ENCODE results near the gene CCBE1. TPM values are rescaled to one million over a fixed set of nuclear protein-coding genes. Genes with fewer than 3 reads are reported as not detected.

Gene CCBE1
- total RNA-seq, 1 experiment from 2014 or later: 28.9 TPM

- H3K9me3 Mint-ChIP-seq (ENCODE audit: unreplicated experiment): no peaks in the 10 kb centered on the region
- intact Hi-C loops (cut with micrococcal nuclease): no loop called here
- ChIA-PET POLR2A (no interaction called here), CTCF (interaction anchor here (0.6 to 0.7 kb wide), 4 partner anchors 36 to 234 kb away, joined by 3 read pairs; no protein-coding TSS in a partner anchor)
- no peaks in the 10 kb centered on the region for H3K27me3 Mint-ChIP-seq (ENCODE audit: insufficient read depth, unreplicated experiment)
- H3K4me1 Mint-ChIP-seq (ENCODE audit: insufficient read depth, unreplicated experiment): no peaks in the 10 kb centered on the region
- TF ChIP-seq CTCF (IDR thresholded peaks at IDR 0.05; ENCODE audit: unreplicated experiment): no peak
- H3K36me3 Mint-ChIP-seq (ENCODE audit: insufficient read depth, unreplicated experiment): no peaks in the 10 kb centered on the region
- DNase-seq (ENCODE audit: unreplicated experiment): no peak
- no TSS peak for BruUV-seq (replicated peaks)
- no peak overlapping the region for H3K27ac Mint-ChIP-seq (ENCODE audit: low read depth, unreplicated experiment)
- no peak overlapping the region for H3K4me3 Mint-ChIP-seq (ENCODE audit: unreplicated experiment)
Observed at GRCh38 chr18:59569390-59569791, 127.8 kb downstream of the CCBE1 start.

- POLR2A ChIA-PET: interaction anchor here (0.7 kb wide), 3 partner anchors 93 to 1128 kb away, joined by 3 to 5 read pairs (median 3); no protein-coding TSS in a partner anchor
- TF ChIP-seq CTCF (IDR thresholded peaks at IDR 0.05; ENCODE audit: unreplicated experiment): no peak
- Mint-ChIP-seq H3K27me3 (ENCODE audit: insufficient read depth, unreplicated experiment) (no peaks in the 10 kb centered on the region), H3K36me3 (ENCODE audit: insufficient read depth, unreplicated experiment) (no peaks in the 10 kb centered on the region), H3K4me1 (ENCODE audit: insufficient read depth, unreplicated experiment) (no peaks in the 10 kb centered on the region), H3K9me3 (ENCODE audit: unreplicated experiment) (no peaks in the 10 kb centered on the region), H3K4me3 (ENCODE audit: unreplicated experiment) (no peak overlapping the region), H3K27ac (ENCODE audit: low read depth, unreplicated experiment) (no peak overlapping the region)
- CTCF ChIA-PET: interaction anchor here (0.6 kb wide), 1 partner anchor 13 kb away, joined by 3 read pairs; no protein-coding TSS in a partner anchor
- intact Hi-C loops (cut with micrococcal nuclease): no loop called here
- no peak for DNase-seq (ENCODE audit: unreplicated experiment)
- no TSS peak for BruUV-seq (replicated peaks)
Observed at GRCh38 chr18:59567431-59567830, 129.8 kb downstream of the CCBE1 start.

- no peaks in the 10 kb centered on the region for H3K4me1 Mint-ChIP-seq (ENCODE audit: insufficient read depth, unreplicated experiment)
- POLR2A ChIA-PET: no interaction called here
- H3K9me3 Mint-ChIP-seq (ENCODE audit: unreplicated experiment): no peaks in the 10 kb centered on the region
- H3K27ac Mint-ChIP-seq (ENCODE audit: low read depth, unreplicated experiment): no peak overlapping the region
- H3K36me3 Mint-ChIP-seq (ENCODE audit: insufficient read depth, unreplicated experiment): no peaks in the 10 kb centered on the region
- no peak overlapping the region for H3K4me3 Mint-ChIP-seq (ENCODE audit: unreplicated experiment)
- no peak for TF ChIP-seq CTCF (IDR thresholded peaks at IDR 0.05; ENCODE audit: unreplicated experiment)
- no peak for DNase-seq (ENCODE audit: unreplicated experiment)
- intact Hi-C loops (cut with micrococcal nuclease): no loop called here
- no peaks in the 10 kb centered on the region for H3K27me3 Mint-ChIP-seq (ENCODE audit: insufficient read depth, unreplicated experiment)
- CTCF ChIA-PET: no interaction called here
- no TSS peak for BruUV-seq (replicated peaks)
Observed at GRCh38 chr18:59566533-59566971, 130.7 kb downstream of the CCBE1 start.

- intact Hi-C loops (cut with micrococcal nuclease): no loop called here
- no peak for TF ChIP-seq CTCF (IDR thresholded peaks at IDR 0.05; ENCODE audit: unreplicated experiment)
- DNase-seq (ENCODE audit: unreplicated experiment): no peak
- Mint-ChIP-seq H3K4me1 (ENCODE audit: insufficient read depth, unreplicated experiment) (no peaks in the 10 kb centered on the region), H3K4me3 (ENCODE audit: unreplicated experiment) (no peak overlapping the region), H3K9me3 (ENCODE audit: unreplicated experiment) (no peaks in the 10 kb centered on the region), H3K27ac (ENCODE audit: low read depth, unreplicated experiment) (no peak overlapping the region), H3K36me3 (ENCODE audit: insufficient read depth, unreplicated experiment) (no peaks in the 10 kb centered on the region), H3K27me3 (ENCODE audit: insufficient read depth, unreplicated experiment) (no peaks in the 10 kb centered on the region)
- no TSS peak for BruUV-seq (replicated peaks)
- POLR2A ChIA-PET: interaction anchor here (0.7 kb wide), 1 partner anchor 28 kb away, joined by 4 read pairs; no protein-coding TSS in a partner anchor
- CTCF ChIA-PET: interaction anchor here (0.7 kb wide), 1 partner anchor 106 kb away, joined by 4 read pairs; no protein-coding TSS in a partner anchor
Observed at GRCh38 chr18:59565957-59566356, 131.3 kb downstream of the CCBE1 start.
